ENCODE measurements around the gene CCL4.

CCL4 gene

DNA sequence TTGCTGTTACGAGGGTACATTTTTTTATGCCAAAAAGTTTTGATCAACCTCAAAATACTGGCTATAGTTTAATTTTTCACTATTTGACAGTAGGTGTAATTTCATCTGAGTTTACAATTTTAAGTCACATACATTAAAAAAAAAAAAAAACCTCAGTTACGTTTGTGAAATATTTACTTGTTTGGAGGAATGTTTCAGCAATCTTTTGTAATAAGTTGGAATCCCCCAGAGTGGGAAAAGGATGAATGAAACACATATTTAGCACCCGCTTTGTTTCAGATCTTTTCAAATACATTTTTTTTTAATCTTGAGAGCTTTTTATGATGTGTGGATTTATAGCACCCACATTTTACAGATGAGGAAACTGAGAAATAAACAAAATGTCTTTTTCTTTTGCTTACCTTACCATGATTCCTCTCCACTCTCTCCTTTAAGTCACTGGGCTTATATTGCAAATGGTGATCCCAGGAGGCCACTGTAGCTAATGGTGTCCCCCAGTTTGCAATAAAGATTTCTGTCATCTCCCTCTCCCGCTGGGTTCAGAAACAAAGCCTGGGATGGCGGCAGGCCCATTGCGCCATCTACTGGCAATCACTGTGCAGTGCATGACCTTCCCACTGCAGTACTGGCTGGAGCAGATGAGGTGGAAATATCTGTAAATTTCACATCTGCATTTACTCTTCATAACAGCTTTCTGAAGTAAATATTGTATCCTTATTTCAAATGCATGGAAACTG, 45.1 kb downstream of the CCL4 start:
- DNase-seq: peak; percentile 76

DNA sequence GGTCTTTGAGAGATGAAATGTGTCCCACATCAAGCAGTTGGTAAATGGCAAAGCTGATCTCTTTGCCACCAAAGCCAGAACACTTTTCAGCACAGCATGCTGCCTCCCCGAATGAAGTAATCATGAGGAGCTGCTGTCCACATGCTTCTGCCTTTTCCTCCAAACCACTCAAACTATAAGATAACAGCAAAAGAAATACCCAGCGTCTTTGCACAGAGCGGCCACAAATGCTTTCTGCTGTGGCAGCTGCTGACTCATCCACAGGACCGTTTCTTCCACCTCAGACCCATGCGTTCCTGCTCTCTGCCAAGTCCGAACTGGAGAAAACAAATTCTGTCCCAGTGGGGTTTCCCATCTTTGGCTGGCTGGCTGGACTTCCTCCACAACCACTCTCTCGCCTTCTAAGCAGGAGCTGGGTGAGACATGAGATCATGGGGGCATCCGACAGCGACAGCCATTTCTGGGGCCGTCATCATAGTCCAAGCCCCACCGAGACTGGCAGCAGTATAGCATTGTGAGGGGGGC, 45.7 kb downstream of the CCL4 start:
- no peak for DNase-seq

DNA sequence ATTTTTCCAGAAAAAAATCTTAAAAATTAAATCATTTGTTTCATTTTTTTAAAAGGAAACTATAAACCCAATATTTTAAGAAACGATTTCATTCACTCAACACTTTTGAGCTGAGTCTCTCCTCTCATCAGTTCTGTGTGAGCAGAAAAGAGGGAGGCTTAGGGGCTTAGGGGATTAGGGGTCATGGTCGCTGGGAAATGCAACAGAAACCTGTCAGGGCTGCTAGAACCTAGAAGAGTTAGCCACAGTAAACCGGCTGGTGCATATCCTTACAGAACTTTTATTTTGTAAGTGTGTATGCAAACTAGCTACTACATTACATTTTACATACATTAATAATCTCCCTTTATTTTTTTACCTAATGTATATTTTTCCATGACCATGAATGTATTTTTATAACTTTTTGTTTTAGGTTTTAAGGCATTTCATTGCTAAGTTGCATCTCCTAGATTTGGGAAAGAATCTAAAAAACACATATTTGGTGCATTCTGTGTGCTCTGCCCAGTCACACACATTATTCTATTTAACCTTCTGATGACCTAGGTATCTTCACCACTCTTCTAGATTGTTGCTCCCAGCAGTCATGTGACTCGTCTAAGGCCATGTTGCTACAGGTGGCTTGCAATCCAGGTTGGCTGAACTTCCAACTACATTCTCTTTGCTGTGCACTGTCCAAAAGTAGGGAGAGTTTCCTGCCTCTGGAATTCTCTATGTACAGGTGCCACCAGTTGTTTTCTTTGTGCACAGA, 48.4 kb downstream of the CCL4 start:
- no peak for DNase-seq

DNA sequence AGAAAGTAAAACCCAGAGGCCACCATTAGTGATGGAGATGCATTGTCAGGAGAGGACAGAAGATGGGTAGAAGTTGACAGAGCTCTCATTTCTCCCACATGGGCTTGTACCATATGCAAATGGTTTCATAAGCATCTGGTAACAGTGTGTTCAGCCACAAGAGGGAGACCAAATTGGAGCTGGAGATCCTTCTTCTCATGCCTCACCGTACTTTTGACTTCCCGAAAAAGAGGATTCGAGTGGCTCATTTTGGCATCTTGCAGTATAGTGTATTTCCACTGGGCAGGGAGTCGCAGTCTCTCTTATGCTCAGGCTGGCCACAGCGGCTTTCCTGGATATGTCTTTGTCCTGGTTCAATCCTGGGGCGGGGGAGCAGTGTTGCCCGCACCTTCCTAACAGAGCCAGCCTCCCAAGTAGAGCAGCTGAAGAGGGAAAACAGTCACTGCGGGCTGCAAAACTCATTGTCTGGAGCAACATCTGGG, 49.1 kb downstream of the CCL4 start:
- DNase-seq: no peak

DNA sequence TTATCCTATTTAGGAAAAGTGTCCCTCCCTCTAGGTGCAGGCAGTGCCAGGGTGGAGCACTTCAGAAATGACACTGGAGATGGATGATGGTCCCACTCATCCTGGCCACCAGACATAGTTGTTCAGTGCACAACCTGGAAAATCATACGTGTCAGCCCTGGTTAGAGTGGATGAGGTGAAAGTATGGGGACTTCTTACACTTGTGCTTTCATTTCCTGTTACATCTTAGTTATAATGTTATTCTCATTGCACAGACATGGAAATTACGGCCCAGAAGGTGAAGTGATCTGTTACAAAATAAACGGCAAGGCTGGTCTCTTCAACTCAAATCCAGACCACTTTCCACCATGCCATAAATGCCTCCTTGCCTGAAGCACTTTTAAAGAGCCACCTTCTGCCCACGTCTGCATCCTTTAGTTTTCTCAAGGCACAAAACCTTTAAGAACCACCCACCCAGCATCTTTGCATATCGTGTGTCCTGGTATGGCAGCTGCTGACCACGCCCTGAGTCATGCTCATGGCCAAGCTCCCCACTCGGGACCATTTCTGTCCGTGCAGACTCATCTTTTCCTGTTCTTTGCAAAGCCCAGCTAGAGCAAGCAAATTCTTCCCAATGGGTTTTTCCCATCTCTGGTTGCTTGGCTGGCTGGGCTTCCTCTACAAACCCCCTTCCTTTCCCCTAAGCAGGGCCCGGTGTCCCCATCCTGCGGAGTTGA, 50.4 kb downstream of the CCL4 start:
- DNase-seq: no peak

Measured in CD4-positive, alpha-beta T cell treated with Interleukin-12 subunit alpha and Interleukin-12 subunit beta, for 1 hour (primary cell).